Ammon's horn (tissue), 1 donor: ENCODE data around the gene STRA6.
"Not testable (repeated sequence)": the region's sequence is repeated elsewhere in the genome, so short reads cannot be mapped to it uniquely, and the experiment has no call there.

Experiments
- DNase-seq: peaks from one replicate; pipeline ENCODE4 v3.0.0-alpha.2; 2016; ENCODE audit warnings: low spot score

Gene STRA6

DNA sequence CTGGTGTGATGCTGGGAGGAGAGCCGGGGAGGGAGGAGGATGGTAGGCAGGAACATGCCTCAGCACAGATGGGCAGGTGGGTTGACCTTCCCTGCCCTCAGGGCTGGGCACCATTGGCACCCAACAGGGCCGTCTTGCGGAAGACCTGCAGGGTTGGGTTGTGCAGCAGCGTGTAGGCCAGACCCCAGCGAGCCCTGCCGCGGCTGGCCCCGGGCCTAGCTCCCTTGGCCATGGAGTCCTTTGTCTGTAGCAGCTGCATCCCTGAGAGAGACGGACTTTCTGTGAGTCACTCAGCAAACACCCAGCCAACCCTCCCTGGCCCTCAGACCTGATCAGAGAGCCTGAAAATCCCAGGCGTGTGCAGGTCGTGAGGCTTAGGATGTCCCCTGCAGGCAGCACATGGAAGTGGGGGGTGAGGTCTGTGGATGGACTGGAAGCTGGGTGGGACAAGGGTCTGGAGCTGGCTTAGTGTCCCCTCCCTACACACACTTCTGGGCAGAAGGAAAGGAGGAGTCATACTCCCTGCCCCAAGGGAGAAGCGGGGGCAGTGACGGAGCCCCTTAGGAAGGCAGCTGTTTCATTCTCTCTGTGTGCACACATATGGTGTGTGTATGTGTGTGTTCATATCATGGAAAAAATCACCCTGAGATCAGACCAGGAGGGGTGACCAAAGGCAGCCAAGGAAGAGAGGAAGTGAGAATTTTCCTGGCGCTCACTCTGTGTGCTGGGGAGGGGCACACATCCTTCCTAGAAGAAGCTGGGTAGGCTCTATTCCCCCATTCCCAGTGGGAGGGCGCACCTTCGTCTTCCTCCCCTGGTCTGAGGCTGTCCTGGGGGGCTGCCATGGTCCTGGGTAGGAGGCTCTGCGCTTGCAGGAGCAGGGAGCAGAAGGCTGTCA is 22.4 kb downstream of the STRA6 start:
- no peak for DNase-seq

DNA sequence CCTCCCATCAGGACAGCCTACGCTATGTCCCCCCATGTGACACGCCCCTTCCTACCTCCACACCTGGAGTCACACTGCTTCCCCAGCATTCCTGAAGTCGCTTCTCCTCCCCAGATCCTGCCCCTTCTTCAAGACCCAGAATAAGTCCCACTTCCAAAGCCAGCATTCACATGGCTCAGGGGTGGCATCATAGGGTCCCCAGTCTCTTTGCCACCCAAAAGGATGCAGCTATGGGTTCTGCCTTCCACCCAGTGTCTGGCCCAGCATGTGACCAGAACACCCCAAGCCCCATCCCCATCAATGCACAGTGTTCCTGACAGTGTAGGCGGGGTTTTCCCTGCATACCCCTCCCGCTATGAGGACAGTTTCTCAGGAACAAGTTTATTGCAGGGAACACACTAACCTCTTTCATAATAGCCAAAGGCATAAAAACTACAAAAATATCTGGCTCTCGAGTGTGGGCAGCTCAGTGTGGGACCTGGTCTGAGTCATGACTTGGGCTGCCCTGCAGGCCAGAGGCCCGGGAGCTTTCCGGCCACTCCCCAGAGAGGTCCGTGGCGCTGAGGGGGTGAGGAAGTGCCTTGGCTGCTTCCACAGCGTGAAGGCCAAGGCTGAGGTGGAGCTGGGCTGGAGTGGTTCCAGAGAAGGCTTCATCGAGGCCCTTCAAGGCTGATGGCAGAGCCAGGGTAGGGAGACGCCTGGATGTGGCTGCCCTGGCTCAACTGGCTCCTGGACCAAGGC is 23.3 kb downstream of the STRA6 start:
- no peak for DNase-seq

DNA sequence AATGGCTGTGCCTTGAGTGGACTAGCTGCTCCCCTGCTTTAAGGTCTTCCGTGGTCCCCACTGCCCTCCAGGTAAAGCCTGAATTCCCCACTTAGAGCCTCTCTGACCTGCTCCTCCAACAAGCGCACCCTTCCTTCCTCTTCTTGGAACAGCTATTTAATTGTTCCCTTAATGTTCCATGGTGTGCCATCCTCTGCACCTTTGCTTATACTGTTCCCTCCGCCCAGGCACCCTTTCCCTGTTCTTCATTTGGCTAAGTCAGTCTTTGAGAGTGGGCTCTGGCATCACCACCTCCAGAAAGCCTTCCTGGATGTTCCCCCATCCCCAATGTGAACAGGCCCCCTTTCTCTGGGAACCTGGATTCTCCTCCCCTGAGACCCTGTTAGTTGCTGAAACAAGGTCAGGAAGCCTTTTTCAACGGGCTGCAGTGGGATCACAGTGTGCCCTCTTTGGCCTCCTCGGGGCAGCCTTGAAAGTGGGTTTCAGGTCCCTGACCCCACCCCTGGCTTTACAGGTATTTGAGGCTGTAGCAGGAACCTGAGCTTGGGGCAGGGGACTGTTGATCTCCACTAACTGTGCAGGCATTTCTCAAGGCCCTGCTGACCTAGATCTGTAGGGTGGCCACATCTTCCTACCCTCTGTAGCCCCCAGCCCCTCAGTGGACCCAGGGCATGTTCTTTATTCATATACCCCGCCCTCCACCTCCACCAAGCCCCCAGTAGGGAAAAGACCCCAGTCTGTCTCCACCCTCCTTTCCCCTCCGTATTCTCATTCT is 24.1 kb downstream of the STRA6 start:
- no peak for DNase-seq

DNA sequence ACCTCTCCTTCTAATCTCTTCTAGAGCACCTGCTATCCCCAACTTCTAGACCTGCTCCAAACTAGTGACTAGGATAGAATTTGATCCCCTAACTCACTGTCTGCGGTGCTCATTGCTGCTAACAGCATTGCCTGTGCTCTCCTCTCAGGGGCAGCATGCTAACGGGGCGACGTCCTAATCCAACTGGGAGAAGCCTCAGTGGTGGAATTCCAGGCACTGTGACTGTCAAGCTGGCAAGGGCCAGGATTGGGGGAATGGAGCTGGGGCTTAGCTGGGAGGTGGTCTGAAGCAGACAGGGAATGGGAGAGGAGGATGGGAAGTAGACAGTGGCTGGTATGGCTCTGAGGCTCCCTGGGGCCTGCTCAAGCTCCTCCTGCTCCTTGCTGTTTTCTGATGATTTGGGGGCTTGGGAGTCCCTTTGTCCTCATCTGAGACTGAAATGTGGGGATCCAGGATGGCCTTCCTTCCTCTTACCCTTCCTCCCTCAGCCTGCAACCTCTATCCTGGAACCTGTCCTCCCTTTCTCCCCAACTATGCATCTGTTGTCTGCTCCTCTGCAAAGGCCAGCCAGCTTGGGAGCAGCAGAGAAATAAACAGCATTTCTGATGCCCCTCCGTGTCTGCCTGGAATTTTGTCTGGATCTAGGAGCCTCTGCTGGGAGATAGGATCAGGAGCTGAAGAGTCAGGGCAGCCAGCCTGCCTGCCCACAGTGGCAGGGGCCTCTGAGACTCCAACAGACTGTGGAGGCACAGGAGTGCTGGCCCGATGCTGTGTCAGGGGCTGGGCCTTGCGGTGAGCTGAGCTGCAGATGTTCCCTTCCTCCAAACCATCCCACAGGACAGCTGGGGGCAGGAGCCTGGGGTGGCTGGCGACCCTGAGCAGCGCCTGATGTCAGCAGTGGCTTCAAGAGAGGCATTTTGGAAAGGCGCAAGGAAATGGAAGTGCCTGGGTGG is 26.0 kb downstream of the STRA6 start:
- DNase-seq = no peak

DNA sequence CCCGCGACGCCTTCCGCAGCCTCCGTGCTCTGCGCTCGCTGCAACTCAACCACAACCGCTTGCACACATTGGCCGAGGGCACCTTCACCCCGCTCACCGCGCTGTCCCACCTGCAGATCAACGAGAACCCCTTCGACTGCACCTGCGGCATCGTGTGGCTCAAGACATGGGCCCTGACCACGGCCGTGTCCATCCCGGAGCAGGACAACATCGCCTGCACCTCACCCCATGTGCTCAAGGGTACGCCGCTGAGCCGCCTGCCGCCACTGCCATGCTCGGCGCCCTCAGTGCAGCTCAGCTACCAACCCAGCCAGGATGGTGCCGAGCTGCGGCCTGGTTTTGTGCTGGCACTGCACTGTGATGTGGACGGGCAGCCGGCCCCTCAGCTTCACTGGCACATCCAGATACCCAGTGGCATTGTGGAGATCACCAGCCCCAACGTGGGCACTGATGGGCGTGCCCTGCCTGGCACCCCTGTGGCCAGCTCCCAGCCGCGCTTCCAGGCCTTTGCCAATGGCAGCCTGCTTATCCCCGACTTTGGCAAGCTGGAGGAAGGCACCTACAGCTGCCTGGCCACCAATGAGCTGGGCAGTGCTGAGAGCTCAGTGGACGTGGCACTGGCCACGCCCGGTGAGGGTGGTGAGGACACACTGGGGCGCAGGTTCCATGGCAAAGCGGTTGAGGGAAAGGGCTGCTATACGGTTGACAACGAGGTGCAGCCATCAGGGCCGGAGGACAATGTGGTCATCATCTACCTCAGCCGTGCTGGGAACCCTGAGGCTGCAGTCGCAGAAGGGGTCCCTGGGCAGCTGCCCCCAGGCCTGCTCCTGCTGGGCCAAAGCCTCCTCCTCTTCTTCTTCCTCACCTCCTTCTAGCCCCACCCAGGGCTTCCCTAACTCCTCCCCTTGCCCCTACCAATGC is 27.1 kb downstream of the STRA6 start:
- DNase-seq = no peak

DNA sequence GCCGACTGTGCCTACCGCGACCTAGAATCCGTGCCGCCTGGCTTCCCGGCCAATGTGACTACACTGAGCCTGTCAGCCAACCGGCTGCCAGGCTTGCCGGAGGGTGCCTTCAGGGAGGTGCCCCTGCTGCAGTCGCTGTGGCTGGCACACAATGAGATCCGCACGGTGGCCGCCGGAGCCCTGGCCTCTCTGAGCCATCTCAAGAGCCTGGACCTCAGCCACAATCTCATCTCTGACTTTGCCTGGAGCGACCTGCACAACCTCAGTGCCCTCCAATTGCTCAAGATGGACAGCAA is 27.7 kb downstream of the STRA6 start:
- no peak for DNase-seq

DNA sequence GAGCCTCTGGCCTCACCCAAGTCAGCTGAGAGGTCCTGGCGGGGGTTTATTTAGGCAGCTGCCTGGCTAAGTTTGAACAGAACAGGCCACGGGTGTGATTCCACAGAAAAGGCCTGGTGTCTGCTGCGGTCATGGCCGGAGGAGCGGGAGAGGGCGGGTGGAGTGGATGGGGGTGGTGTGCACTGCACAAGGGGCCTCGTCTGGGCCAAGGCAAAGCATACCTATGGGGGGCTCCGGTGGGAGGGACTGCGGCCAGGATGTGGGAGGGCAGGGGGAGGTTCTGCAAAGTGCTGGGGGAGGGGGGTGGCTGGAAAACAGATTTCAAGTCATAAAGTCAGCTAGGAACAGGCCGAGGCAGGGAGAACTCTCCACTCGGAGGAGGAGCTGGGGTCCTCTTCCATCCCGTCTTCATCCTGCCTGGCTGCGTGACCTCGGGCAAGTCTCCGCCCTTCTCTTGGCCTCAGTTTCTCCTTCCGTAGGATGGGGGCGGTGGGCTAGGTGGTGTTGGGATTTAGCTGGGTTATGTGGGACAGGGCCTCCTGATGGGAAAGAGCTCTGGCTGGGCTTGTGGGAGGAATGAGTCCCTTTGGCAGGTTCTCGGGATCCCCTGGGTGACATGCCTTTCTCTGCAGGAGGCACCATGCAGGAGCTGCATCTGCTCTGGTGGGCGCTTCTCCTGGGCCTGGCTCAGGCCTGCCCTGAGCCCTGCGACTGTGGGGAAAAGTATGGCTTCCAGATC is 28.2 kb downstream of the STRA6 start:
- DNase-seq = no peak

DNA sequence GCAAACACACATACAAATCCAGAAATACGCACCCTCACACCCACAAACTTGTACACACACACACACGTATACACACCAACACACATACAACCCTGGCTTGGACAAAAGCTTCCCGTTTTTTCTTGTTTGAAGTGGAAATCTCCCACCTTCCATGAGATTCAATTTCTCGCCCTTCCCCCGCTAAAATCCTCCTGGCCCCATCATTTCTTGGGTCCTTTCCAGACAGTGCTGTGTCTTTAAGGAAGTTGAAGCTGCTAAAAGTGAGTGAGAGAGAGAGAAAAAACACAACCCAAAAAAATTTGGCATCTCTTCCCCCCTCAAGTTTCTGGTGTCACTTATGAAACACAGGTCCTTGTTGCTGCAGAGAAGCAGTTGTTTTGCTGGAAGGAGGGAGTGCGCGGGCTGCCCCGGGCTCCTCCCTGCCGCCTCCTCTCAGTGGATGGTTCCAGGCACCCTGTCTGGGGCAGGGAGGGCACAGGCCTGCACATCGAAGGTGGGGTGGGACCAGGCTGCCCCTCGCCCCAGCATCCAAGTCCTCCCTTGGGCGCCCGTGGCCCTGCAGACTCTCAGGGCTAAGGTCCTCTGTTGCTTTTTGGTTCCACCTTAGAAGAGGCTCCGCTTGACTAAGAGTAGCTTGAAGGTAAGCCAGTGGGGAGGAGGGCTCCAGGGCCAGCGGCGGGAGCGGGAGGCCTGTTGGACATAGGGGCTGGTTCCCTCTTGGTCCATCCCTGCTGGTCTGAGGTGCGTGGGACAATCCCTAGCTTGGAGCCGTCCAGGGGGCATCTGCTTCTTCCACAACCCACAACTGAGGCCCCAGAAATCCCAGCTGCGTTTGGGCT is 29.0 kb downstream of the STRA6 start, which contains the start of gene ISLR:
ISLR (plus strand) TSS at position 331 of the 839 bp plus-strand sequence. CDS start 1,149 bp downstream, outside the sequence.
- no peak for DNase-seq

DNA sequence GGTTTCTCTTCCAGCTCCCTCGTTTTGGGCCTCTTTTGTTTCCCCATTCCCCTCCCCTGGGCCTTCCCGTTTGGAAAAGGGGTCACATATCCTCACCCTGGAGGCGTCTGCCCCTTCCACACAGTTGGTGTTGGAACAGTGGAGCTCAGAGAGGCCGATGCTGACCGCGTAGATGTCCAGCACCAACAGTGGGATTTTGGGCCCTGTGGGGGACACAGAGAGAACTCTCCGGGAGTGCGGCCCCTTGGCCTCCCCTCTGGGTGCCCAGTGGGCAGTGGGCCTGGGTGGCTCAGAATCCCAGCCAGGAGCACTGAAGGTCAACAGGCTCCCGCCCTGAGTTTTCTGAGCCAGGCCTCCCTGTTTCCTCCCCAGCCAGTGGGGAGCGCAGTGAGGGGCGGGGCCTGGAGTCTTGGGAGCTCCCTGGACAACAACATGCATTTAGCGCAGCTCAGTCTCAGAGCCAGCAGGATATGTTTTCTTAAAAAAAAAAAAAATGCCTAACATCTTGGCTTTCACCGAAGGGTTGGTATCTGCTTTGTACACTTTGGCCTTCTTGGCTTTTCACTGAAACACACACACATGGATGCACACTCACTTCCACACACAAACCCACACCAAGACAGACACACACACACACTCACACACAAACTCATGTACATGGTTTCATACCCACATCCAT is 29.7 kb downstream of the STRA6 start:
- DNase-seq = no peak

DNA sequence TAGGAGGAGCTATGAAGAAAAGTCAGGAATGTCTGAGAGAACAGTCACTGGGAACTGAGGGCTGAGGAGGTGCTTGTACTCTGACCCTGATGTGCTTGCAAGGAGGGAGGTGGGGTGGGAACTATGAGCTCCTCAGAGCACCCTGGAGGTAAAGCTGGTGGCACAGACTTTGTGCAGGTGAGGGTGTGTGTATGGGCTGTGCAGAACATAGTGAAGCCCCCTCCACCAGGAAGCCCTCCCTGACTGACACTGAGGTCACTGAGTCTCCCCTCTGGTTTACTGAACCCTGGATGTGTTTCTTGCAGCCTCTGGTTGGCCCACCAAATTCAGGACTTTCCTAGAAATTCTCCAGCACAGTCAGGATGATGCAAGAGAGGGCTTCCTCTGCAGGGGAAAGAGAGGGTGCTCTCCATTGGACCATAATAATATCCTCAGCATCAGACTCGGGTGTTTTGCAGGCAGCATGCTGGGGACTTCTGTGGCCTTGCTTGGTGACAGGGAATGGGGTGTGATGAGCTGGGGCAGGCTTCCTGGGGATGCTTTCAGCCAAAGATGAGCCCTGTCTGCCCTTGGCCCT is 30.5 kb downstream of the STRA6 start:
- DNase-seq = no peak

DNA sequence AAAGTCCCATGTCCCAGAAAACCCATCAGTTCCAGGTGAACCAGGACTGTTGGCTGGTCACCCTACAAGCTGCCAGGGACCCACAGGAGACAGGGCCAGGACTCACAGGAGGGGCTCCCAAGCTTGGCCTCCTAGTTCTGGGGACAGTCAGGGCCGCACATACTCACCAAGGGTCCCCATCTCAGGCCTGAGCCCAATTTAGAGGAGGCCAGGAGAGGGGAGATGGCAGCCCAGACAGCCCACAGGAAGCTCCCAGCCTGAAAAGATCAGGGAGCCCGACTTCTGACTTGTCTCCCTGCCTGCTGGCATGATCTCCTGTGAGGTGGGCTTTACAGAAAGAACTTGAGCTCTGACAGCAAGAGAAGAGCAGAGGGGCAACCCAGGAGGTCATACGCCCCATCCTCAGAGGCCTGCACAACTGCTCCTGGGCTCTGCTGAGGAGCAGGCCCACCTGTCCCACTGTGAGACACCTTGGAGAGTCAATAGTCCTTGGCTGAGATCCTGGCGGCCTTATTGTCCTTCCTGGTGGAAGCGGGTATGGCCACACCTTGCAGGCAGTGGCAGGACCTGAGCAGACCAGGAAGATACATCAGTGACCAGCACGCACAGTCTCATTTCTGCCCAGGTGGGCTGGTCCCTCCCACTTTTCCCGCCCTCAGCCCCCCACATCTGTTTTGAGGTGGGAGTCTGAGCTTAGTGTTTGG is 31.6 kb downstream of the STRA6 start:
- DNase-seq = no peak

DNA sequence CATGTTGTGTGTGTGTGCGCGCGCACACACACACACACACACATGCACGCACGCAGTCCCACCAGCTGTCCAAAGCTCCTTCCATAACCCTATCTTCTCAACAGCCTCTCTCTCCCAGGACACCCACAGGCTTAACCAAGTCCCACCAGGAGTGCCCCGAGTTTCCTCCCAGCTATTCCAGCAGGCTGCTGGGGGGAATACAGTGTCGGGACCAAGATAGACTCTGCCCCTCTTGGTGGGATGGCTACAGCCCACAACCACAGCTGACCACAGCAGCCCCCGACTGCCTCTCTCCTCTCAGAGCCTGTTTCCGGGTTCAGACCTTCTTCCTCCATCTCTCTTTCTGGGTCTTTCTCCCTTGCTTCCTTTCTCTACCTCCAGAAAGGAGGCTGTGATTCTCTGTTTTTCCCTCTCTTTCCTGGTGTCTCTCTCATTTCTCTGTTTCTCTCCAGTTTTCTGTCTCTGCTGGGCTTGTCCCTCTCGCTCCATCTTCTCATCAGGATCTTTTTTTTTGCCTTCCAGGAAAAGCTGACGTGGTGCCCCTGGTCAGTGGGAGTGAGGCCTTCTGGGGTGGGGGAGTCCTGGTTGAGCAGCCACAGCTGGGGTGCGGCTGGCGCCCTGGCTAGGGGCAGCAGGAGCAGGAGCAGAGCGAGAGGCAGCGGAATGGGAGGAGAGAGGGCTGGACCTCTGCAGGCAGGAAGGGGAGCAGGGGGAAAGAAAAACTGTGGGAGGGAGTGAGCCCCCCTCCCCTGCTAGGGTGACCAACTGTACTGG is 32.3 kb downstream of the STRA6 start:
- no peak for DNase-seq

DNA sequence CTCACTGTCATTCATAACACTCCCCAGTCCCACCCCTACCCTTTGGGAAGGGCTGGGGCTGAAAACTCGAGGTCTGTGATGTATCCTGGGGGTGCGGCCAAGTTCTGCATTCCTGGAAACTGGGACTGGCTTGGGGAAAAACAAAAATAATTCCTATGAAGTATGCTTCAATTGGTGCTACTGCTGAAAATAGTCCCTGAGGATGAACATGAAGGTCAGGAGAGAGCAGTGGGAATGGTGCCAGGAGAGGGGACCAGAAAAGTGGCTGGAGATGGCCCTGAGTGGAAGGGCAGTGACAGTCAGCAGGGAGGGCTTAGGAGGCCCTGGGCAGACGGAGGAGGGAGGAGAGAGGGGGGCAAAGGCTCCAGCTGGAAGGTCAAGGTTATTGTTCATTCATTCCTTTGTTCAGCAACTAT is 33.9 kb downstream of the STRA6 start:
- DNase-seq = no peak

DNA sequence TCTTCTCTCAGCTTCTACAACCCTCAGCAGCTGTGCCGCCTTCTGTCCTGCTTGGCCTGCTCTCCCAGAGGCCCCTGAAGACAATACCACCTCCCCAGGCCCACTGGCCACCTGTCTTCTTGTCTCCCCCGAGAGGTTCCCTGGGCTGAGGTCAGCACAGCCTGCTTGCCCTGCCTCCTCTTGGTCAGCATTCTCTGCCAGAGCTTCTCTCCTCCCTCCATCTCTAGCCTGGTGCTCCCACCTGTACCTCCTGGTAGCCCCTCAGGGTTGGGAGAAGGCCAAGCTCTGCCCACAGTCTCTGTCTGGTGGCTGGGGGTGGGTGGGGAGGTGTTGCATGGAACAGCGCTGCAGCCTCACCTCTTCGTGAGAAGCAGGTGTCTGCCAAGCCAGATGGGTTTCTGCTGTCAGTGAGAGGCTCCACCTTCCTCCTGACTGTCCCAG is 34.7 kb downstream of the STRA6 start:
- no peak for DNase-seq

DNA sequence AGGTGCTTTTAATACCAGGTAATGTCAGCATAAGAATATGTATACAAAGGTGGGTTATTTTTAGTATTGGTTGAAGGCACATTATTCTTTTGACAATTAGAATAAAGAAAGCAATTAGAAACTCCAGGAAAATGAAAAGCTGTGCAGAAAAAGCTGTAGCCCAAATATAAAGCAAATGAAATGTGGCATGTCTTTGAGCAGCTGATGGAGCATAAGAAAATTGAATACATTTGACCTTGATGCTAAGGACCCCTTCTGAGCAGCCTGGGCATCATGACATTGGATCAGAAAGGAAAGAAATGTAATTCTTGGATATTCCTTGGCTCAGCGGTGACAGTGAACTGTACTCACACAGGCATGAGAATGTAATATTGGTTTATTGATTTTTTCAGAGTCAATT is 37.1 kb downstream of the STRA6 start:
- no peak for DNase-seq

DNA sequence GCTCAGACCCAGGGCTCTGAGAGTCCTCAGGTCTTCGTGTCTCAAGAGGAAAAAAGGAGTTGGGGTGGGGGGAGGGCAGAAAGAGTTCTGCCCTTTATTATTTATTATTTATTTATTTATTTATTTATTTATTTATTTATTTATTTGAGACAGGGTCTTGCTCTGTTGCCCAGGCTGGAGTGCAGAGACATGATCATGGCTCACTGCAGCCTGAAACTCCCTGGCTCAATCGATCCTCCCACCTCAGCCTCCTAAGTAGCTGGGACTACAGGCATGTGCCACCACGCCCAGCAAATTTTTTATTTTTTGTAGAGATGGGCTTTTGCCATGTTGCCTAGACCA is 40.4 kb downstream of the STRA6 start:
- DNase-seq = not testable (repeated sequence)
